ENCODE results near the gene CENPX.
A peak's percentile ranks its signal among the peaks of the same experiment; 100 is the strongest.
"Not testable (repeated sequence)": the region's sequence is repeated elsewhere in the genome, so short reads cannot be mapped to it uniquely, and the experiment has no call there.

The CENPX gene

DNA sequence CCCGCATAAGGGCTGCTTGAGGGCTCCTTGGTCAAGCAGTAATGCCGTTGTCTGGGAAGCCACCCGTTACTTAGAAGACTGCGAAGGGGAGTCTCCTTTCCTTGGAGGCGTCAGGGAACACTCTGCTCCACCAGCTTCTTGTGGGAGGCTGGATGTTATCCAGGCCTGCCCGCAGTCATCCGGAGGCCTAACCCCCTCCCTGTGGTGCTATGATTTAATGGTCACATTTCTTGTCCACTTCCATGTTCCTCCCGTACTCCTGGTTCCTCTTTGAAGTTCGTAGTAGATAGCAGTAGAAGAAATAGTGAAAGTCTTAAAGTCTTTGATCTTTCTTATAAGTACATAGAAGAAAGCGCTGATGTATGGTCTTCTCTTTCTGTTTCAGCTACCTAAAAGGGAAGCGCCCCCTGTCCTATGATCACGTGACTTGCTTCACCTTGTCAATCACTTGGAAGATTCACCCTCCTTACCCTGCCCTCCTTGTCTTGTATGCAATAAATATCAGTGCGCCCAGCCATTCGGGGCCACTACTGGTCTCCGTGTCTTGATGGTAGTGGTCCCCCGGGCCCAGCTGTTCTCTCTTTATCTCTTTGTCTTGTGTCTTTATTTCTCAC lies 16.2 kb upstream of the CENPX start:
- not testable (repeated sequence) for DNase-seq

DNA sequence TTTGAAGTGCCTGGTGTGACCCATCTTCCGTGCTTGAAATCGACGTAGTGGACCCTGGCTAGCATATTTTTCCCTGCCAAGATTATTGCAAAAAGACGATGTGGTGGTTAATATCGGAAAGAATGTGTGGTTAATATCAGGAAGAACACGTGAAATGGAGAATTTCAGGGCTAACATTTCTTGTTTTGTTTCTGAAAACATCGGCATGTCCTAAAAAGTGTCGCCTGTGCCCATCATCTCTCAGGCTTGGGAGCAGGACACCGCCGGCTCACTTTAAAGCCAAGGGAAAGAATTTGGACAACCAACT lies 15.2 kb upstream of the CENPX start:
- DNase-seq: no peak

DNA sequence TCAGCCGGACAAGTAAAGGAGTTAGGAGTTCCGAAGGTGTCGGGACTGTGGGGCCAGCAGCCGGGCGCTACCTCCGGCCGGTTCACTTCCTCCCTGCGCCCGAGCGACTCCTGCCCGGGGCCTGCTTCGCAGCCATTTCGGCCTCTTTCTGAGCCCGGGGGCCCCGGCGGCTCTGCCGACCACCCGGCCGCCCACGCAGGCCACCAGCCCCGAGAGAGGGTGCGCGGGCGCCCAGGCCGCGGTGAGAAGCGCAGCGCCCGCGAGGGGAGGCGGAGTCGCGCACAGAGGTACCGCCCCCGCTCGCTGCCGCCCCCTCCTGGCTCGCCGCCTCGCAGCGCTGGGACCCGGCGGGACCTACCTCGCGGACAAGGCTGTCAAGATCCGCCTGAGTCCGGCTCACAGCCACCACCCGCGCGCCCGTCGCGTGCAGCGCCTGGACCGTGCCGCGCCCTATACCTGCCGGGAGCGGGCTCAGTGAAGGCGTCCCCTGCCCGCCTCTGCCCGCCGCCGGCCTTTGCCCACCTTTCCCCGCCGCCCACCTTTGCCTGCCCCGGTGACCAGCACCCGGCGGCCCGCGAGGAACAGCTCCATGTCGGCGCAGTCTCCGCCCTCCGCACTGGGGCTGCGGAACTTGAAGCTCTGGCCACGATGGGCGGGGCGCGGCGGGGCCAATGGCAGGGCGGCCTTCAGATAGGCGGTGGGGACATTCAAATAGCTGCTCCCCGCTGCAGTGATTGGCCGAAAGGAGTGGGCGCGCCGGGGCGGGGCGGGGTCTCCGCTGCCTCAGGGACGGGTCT lies 14.6 kb upstream of the CENPX start, which contains the start of gene DCXR:
TSS of gene DCXR (minus strand) at position 606 of the 797 bp plus-strand sequence. CDS start at position 591, 15 bp downstream.
- DNase-seq: peak; percentile 98

DNA sequence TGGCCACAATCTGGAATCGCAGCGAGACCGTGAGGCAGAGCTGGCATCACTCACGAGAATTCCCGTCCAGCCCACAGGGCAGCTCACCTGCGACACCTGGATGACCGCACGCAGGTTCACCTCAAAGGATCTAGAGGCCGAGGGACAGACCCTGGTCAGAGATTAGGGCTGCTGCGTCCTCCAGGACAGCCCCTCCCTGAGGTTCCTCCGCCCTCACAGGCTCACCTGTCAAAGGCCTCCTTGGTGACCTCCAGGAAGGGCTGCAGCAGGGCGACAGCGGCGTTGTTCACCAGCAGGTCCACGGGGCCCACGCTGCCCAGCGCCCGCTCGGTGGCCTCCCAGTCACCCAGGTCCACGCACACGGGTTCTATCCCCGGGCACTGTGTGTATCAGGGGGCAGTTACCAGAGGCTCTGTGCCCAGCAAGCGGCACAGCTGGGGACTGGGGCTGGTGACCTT lies 14.0 kb upstream of the CENPX start:
- no peak for DNase-seq

DNA sequence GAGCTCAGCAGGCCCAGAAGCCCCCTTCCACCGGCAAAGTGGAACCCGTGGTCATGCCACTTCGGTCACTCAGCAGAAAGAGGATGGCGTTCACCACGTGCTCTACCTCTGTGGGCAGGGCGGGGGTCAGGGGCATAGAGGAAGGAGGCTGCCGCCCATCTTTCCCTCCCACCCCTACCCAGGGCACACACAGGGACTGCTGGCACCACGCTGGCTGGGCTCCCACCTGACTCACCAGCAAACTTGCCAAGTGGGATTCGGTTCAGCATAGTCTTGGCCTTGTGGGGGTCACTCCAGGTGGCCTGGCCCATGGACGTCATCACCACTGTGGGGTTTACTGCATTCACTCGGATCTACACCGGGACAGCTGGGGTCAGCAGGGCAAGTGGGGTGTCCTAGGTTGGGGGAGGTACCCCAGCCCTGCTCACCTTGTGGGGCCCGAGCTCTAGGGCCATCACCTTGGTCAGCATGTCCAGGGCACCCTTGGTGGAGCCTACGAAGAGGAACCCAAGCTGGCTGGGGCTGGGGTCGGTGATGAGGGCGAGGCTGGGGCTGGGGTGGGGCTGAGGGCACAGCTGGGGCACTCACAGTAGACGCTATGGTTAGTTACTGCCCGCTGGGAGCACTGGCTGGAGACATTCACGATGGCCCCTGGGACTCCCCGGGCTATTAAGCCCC lies 13.4 kb upstream of the CENPX start:
- no peak for DNase-seq

DNA sequence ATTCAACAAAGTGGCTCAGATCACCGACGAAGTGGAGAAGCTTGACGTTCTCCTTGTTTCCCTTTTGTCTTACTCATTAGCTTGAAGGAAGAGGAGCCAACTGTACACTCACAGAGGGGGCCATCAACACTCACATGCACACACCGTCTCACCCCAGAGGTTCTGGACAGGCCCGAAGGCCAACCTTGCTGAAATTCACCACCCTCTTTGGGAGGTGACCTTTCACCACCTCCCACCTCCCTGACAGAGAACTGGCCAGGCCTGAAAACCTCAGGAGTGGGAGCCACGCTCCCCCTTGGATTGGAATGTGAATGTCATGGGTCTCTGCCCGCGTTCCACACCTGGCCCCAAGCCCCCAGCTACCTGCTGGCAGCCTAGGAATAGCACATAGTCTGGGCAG lies 12.8 kb upstream of the CENPX start:
- no peak for DNase-seq

DNA sequence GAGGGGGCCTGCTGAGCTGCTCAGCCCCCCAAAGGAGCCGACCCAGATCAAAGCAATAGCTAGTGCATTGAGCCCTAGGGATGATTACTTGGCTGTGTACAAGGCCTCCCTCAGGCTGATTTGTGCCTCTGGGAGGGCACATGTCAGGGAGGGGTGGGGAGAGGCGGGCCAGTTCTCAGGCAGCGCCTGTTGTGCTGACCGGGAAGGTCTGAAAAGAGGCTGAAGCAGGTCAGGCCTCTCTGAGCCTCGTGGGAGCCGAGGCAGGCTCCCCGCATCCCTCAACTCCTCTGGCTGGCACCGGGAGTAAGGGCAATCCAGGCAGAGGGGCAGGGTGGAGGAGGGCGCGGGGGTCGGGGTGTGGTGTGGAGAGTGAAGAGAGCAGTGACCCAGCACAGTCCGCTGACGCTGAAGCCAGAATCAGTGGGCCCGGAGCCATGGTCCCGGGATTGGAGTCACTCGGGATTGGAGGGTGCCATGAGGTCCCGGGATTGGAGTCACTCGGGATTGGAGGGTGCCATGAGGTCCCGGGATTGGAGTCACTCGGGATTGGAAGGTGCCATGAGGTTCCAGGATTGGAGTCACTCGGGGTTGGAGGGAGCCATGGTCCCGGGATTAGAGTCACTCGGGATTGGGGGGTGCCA lies 11.8 kb upstream of the CENPX start:
- no peak for DNase-seq

DNA sequence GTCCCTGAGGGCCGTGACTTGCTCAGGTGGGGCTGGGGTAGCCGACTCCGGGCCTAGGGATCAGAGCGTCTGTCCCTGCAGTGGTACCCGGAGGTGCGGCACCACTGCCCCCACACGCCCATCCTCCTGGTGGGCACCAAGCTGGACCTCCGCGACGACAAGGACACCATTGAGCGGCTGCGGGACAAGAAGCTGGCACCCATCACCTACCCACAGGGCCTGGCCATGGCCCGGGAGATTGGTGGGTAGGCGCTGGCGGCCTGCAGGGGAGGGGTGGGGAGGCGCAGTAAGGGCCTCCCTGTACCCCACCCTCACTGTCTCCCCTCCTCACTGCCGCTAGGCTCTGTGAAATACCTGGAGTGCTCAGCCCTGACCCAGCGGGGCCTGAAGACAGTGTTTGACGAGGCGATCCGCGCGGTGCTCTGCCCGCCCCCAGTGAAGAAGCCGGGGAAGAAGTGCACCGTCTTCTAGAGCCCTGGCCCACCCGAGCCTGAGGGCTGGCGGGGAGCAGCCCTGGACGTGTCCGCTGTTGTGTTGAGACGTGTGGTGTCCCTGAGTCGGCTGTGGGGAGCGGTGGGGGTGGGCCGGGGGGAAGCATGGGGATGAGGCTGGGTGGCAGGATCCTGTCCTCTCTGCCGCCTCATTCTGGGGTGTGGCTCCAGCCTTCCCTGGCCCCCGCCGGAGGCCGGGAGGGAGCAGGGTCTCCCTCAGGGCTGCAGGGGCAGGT lies 10.8 kb upstream of the CENPX start:
- no peak for DNase-seq

DNA sequence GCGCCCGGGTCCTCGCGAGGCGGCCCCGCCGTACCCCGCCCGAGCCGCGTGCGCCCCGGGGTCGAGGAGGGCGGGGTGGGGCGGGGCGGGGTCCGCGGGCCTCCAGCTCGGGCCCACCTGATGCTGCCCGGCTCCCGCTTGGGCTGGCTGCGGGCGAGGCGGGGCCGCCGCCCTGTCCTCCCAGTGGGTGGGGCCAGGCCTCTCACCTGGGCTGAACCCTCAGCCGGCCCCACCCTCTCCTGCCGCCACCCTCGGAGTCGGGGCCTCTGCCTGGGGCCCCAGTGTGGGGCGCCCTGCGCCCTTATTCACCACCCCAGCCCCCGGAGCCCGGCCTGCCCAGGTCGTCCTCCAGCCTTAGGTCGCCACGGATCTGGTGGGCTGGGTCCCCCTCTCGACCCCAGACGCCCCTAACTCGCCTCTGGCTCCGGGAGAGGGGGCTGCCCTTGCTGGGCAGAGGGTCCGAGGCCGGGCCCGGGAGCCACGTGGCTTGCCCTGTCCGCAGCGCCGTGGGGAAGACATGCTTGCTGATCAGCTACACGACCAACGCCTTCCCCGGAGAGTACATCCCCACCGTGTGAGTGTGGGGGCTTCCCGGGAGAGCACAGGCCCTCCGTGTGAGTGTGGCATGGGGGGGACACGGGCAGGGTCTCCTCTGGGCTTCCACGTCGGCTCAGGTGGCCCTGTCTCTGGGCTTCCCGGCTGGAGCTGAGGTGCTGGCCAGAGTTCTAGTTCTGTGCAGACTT lies 9.4 kb upstream of the CENPX start:
- peak; percentile 65 for DNase-seq

DNA sequence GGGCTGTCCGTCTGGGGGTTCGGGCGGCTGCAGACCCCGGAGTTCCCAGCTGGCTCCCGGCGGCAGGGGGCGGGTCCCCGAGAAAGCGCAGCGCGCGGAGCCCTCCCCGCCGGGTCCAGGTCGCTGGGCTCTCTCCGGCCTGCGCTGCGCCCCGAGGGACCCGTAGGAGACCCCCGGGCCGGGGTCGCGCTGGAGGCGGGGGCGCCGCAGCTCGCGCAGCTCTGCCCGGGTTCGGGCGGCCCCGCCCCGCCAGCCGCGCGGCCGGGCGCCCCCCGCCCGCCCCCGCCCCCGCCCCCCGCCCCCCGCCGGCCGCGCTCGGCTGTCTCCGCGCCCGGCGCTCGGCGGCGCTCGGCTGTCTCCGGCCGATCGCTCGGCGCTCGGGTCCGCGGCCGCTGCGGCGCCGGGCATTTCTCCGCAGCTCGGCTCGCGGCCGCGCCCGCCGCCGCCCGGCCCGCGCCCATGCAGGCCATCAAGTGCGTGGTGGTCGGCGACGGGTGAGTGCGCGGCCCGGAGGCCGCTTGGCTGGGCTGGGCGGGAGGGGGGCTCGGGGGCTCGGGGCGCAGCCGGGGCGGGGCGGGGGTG lies 8.7 kb upstream of the CENPX start, which contains the start of gene RAC3:
TSS of gene RAC3 (plus strand) at position 376 of the 582 bp plus-strand sequence. CDS start at position 460, 84 bp downstream.
- DNase-seq: peak; percentile 73

DNA sequence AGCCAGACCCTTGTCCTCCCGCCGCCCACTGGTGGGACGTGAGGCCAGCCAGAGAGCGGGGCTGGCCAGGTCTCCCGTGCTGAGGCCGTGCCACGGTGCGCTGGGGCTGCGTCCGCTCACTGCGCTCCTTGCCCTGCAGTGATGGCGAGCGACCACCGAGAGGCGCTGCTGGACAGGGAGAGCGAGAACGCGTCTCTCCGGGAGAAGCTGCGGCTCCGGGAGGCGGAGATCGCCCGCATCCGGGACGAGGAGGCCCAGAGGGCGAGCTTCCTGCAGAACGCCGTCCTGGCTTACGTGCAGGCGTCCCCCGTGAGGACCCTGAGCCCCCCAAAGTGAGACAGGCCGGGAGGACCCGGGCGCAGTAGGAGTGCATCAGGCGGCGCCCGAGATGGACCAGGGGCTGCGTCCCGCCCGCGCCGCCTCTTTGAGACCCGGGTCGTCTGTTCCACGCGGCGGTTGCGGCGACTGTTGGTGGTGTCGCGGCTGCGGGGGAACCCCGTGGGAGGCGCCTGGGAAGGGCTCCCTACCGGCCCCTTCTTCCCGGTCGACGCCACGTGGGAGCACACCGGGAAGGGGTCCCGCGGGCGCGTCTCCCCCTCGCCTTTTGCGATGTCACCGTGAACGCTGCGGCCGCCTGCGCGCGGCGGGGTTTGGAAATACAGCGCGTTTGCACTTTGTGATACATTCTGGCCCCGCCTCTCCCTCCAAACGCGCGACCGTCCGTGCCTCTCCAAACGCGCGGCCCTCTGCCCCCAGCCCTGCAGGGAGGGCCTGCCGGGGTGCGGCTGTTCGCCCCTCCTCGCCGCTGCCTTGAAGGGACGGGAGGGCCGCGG lies 8.0 kb upstream of the CENPX start:
- DNase-seq: peak; percentile 89

DNA sequence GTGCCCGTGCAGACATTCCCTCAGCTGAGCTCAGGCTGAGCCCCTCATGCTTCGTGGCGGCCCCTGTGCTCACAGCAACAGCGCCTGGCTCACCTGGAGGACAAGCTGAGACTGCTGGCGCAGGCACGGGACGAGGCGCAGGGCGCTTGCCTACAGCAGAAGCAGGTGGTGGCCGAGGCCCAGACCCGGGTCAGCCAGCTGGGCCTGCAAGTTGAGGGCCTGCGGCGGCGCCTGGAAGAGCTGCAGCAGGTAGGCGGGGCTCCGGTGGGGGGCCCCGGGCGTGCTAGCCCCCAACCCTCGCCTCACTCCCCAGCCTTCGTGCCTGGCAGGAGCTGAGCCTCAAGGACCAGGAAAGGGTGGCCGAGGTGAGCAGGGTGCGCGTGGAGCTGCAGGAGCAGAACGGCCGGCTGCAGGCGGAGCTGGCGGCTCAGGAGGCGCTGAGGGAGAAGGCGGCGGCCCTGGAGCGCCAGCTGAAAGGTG lies 7.4 kb upstream of the CENPX start:
- no peak for DNase-seq

DNA sequence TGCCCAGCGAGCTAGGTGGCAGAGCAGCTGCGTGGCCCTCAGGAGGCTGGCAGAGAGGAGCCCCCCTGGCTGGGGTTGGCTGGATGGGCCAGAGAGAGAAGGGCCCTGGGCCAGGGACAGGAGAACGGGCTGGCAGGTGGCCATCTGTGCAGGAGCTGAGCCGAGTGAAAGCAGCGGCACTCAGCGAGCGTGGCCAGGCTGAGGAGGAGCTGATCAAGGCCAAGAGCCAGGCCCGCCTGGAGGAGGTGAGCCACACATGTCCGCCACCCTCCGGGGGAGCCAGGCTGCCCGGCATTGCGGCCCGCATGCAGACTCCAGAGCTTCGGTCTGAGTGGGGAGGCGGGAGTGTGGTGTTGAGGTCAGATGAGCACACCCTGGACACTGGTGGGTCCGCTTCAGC lies 6.7 kb upstream of the CENPX start:
- DNase-seq: no peak

DNA sequence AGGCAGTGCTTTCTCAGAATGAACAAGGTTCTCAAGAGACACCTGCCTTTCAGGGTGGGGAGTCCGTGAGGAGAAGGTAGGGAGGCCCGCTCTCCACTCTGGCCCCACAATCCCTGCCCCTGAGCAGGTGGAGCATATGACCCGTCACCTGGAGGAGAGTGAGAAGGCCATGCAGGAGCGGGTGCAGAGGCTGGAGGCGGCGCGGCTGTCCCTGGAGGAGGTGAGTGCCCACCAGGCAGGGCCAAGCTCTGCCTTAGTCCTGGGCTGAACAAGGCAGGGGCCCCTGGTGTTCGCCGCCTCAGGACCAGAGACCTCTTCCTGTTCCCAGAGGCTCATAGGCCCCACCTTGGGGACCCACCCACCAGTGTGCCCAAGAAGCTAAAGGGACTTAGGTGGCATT lies 6.3 kb upstream of the CENPX start:
- no peak for DNase-seq

DNA sequence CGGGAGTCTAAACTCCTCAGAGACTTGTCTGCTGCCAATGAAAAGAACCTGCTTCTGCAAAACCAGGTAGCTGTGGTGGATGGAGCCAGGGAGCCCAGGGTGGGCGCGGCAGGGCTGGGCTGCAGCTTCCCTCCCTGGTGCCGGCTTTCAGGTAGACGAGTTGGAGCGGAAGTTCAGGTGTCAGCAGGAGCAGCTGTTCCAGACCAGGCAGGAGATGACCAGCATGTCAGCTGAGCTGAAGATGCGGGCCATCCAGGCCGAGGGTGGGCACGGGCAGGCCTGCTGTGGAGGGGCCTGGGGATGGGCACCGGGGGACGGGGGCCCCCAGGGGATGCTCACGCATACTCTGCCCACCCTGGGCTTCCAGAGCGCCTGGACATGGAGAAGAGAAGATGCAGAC lies 5.6 kb upstream of the CENPX start:
- no peak for DNase-seq

DNA sequence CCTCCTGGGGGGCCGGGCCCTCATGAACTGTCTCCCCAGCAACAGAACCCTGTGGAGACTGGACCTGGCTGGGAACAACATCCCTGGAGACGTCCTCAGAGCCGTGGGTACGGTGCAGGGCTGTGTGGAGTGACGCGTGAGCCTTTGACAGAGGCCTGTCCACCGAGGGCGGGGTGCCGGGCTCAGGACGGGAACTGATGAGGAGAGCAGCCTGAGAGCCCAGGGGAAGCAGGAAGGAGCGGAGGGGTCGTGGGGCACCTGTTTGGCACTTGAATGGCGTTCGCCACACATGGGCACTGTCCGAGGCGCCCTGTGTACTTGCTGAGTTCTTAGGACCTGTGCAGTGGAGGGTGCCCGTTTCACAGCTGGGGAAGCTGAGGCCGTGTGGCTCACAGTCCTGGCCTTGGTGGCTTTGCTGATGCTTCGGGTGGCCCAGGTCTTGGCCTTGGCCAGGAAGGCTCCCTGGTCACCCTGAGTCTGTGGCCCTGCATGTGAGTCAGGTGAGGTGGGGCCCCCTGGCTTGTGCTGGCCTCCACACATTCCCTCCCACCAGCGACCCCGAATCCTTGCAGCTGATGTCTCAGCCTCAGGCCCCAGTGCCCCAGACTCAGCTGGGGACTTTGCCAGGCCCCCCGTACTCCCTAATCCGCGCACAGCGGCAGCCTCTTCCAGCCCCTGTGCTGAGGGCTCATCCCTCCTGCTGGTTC lies 2.9 kb upstream of the CENPX start:
- no peak for DNase-seq

DNA sequence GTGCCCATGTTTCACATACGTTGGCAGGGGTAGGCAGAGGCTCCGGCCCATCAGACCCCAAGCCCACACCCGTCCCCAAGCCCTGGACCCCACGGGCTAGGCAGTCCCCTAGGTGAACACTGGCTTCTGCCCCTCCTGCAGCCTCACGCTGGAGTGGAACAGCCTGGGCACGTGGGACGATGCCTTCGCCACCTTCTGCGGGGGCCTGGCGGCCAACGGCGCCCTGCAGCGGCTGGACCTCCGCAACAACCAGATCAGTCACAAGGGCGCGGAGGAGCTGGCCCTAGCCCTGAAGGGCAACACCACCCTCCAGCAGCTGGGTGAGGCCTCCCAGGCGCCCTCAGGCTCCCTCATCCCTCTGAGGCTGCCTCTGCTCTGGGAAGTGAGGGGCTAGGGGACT lies 2.2 kb upstream of the CENPX start:
- no peak for DNase-seq

DNA sequence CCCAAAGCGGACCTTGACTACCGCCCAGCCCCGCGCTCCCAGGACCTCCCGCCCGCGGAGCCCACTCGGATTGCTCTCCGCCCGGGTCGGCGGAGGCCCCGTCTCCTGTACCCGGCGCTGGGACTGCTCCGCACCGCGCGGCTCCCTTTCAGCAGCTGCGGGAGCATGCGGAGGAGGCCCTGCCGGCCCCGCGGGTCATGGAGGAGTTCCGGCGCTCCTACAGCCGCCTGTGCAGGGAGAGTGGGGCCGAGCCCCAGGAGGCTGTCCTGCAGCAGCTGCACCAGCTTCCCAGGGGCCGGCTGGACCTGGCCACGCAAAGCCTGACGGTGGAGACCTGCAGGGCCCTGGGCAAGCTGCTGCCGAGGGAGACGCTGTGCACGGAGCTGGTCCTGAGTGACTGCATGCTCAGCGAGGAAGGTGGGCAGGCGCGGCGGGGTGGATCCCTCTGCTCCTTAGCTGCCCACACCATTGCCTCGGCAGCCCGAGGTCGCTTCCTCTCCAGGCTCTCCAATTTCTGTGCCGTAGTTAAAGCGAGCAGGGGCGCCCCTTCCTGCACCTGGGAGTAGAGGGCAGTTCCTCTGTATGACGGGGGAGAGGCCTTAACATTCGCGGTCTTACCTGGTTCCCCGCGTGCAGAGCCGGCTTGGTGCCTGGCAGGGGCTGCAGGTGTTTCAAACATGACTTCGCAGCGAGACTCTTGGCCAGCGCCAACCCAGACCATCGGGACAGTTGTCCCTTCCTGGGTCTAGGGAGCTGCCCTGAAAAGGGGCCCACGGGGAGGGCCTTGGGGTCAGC lies 966 bp upstream of the CENPX start:
- peak; percentile 53 for DNase-seq

DNA sequence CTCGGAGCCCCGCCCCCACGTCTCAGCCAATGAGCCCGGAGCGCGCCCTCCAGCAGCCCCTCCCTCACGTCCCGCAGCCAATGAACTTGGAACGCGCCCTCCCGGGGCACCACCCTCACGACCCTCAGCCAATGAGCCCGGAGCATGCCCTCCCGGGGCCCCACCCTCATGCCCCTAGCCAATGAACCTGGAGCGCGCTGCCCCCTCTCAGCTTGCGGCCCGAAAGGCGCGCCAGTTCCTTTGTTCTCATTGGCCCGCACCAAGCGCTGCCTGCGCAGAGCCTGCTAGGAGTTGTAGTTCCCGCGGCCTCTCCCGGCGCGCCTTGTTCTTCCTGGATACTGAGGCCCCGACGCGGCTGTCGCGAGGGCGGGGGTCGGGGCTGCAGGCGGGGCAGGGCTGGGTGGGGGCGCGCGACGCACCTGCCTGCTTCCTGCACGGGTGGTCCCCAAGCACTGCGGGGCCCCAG lies 336 bp upstream of the CENPX start, which contains the start of gene LRRC45:
TSS of gene LRRC45 (plus strand) at position 325 of the 466 bp plus-strand sequence. CDS start 339 bp downstream, outside the sequence.
- peak; percentile 100 for DNase-seq
